IPS-20b (cell line): ENCODE results near the gene NMNAT3.

Source experiments
- H3K27ac ChIP-seq: one replicate; pipeline ENCODE4 v1.5.1; 2013; ENCODE audit warnings: low read length
- H3K27me3 ChIP-seq: 2 replicates; pipeline ENCODE4 v1.6.1; 2013; ENCODE audit warnings: mild to moderate bottlenecking, low read length, inconsistent platforms; ENCODE audit not compliant: insufficient read depth
- H3K36me3 ChIP-seq: 2 replicates; pipeline ENCODE4 v1.6.1; 2013; ENCODE audit warnings: low read depth, mild to moderate bottlenecking, inconsistent platforms, low read length, moderate library complexity; ENCODE audit not compliant: insufficient read depth
- H3K4me1 ChIP-seq: 2 replicates; pipeline ENCODE4 v1.6.1; 2013; ENCODE audit warnings: mild to moderate bottlenecking, control low read depth, inconsistent platforms, low read length, moderate library complexity; ENCODE audit not compliant: insufficient read depth
- H3K4me3 ChIP-seq: 2 replicates; pipeline ENCODE4 v1.5.1; 2013; ENCODE audit warnings: mild to moderate bottlenecking, low read length, inconsistent platforms
- H3K9ac ChIP-seq: 2 replicates; pipeline ENCODE4 v1.6.1; 2013; ENCODE audit warnings: low read depth, mild to moderate bottlenecking, inconsistent platforms, low read length, moderate library complexity
- H3K9me3 ChIP-seq: 2 replicates; pipeline ENCODE4 v1.6.1; 2013; ENCODE audit warnings: mild to moderate bottlenecking, low read depth, low read length, inconsistent platforms; ENCODE audit not compliant: insufficient read depth

The NMNAT3 gene

DNA sequence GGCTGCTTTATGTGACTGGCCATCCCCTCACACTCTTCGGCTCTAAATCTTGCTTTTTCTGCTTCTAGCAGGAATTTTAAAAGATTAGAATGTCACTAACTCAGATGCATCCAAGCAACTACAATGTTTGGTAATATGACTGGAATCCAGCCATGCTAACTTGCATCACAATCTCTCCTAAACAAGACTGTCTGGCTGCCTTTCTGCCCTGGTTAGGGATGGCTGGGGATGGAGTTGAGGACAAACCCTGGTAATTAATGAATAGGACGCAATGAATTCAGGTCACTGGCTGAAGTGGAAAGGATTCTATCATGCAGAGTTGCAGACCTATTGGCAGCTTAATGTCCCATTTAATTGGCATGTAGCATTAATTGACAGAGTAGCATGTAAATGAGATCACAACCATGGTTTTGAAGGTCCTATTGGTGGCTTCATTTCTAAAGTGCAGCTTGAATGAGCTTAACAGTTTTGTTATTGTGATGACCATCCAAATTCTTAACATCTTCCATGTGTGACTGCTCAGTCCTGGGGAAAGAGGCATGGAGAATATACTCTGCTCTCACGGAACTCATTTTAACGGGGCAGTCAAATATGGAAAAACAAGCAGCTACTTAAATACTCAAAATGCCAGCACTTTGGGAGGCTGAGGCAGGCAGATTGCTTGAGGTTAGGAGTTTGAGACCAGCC, 21.7 kb downstream of the NMNAT3 start:
- Histone ChIP-seq H3K27ac (no peak overlapping the region), H3K9ac (no peak overlapping the region), H3K4me3 (no peak overlapping the region), H3K27me3 (no peaks in the 10 kb centered on the region), H3K4me1 (peaks cover 10% of the 10 kb centered on the region), H3K36me3 (no peaks in the 10 kb centered on the region), H3K9me3 (no peaks in the 10 kb centered on the region)

DNA sequence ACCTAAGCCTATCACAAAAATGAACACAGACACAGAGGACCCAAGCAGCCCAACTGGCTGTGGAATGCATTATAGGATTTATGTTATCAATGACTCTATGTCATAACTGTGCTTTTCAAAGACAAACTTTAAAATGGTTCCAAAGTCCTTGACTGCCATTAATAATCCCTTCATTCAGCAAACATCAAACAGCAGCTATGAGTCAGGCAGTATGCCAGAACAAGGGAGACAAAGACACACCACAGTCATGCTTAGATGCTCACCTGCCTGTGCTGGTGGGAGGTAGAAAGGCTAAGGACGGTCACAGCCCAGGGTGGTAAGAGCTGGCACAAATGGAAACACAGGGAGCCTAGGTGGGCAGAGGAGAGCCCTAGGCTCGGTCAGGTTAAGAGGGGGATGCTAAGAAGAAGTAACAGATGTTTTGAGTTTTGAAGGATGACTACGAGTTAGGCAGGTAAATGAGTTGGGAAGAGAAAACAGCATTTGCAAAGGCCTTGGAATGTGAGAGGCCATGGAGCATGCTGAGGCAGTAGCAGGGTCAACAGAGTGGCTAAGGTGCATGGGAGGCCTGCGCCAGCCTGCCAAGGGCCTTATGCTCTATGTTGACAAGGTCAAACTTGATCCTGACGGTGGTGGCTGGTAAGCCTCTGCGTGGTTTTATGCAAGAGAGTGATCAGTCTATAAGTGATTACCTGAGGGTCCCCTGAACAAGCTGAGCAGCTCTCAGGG, 23.0 kb downstream of the NMNAT3 start:
- Histone ChIP-seq H3K27me3 (no peaks in the 10 kb centered on the region), H3K4me1 (peaks cover 10% of the 10 kb centered on the region), H3K4me3 (no peak overlapping the region), H3K27ac (no peak overlapping the region), H3K36me3 (no peaks in the 10 kb centered on the region), H3K9ac (no peak overlapping the region), H3K9me3 (no peaks in the 10 kb centered on the region)

DNA sequence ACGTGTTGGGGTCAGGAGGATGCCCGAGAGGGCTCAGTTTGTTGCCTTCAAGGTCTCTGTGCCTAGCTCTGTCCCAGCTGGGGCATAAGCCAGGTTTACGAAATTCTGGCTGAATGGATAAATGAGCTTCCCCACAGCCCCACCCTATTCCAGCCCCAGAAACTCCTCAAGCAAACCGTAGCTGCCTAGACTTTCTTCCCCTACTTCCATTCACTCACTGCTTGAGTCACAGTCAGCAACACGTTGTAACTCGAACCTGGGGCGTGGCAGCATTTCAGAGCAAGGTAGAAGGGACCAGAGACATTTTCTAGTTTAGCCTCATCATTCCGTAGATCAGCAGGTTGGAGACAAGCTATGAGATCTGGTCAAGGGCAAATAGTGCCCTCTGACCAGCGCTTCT, 24.2 kb downstream of the NMNAT3 start:
- Histone ChIP-seq H3K27me3 (no peaks in the 10 kb centered on the region), H3K4me1 (peaks cover 10% of the 10 kb centered on the region), H3K36me3 (no peaks in the 10 kb centered on the region), H3K27ac (no peak overlapping the region), H3K9ac (no peak overlapping the region), H3K4me3 (no peak overlapping the region), H3K9me3 (no peaks in the 10 kb centered on the region)

DNA sequence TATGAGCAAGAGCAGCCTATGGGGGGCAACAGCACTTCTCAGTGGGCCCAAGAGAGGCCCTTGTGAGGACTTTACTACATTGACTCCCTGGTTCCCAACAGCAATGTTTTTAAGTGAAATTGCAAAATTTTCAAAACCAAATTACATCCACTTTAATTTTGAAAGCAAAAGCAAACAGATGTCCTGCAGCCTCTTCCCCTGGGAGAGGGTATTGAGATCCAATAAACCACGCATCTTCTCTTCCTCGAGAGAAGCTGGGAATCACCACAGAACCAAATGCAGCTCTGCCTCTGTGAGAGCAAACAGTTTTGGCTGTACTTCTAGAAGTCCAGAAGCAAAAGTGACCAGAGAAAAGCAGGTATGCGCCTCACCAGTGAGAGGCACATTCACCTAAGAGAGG, 25.2 kb downstream of the NMNAT3 start:
- peaks cover 10% of the 10 kb centered on the region for H3K4me1 ChIP-seq
- H3K9me3 ChIP-seq: no peaks in the 10 kb centered on the region
- H3K27me3 ChIP-seq: no peaks in the 10 kb centered on the region
- no peaks in the 10 kb centered on the region for H3K36me3 ChIP-seq
- H3K27ac ChIP-seq: no peak overlapping the region
- H3K9ac ChIP-seq: no peak overlapping the region
- H3K4me3 ChIP-seq: no peak overlapping the region

DNA sequence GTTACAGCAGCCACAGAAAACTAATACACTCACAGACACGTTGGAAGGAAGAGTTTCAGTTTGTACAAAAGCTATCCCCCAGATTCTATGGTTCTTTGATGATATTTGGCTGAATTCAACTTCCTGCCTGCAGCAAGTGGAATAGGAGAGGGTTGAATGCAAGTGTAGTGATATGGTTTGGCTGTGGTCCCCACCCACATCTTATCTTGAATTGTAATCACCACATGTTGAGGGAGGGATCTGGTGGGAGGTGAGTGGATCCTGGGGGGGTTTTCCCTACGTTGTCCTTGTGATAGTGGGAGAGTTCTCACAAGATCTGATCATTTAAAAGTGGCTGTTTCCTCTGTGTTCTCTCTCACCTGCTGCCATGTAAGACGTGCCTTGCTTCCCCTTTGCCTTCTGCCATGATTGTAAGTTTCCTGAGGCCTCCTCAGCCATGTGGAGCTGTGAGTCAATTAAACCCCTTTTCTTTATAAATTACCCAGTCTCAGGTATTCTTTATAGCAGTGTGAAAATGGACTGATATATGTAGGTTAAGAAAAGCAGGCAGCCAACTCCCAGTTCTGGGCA, 29.8 kb downstream of the NMNAT3 start:
- Histone ChIP-seq H3K4me1 (no peaks in the 10 kb centered on the region), H3K9ac (no peak overlapping the region)

DNA sequence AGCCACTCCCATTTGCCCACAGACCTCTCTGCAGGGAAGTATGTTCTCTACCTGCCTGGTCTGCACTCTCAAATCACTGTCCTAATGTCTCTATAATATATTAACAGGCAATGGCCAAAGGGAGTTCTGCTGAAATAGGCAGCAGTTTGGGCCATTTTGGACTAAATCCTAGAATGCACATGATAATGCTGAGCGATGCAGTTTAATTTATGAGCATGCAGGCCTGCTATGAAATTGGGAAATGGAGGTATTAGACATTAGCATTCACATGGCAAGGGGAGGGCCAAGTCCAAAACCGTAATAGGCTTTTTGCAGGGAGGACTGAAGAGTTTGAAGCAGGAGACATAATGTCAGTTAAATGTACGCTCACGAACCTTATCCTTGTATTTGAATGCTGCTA, 31.3 kb downstream of the NMNAT3 start:
- H3K4me1 ChIP-seq: no peaks in the 10 kb centered on the region
- no peaks in the 10 kb centered on the region for H3K9me3 ChIP-seq
- H3K36me3 ChIP-seq: no peaks in the 10 kb centered on the region
- no peak overlapping the region for H3K27ac ChIP-seq
- no peaks in the 10 kb centered on the region for H3K27me3 ChIP-seq
- no peak overlapping the region for H3K9ac ChIP-seq
- no peak overlapping the region for H3K4me3 ChIP-seq

More for the DNA sequence above, 29.8 kb downstream of the NMNAT3 start:
- Histone ChIP-seq H3K27ac (no peak overlapping the region), H3K4me3 (no peak overlapping the region), H3K27me3 (no peaks in the 10 kb centered on the region), H3K36me3 (no peaks in the 10 kb centered on the region), H3K9me3 (no peaks in the 10 kb centered on the region)

DNA sequence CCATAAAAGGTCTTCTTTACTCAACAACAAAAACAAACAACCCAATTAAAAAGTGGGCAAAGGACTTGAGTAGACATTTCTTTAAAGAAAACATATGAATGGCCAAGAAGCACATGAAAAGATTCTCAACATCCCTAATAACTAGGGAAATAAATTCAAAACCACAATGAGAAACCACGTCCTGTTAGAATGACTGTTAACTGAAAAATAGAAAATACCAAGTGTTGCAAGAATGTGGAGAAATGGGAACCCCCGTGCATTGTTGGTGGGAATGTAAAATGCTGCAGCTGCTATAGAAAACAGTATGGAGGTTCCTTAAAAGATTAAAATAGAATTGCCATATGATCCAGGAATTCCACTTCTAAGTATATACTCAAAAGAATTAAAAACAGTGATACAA, 34.8 kb downstream of the NMNAT3 start:
- no peaks in the 10 kb centered on the region for H3K9me3 ChIP-seq
- no peaks in the 10 kb centered on the region for H3K36me3 ChIP-seq
- H3K9ac ChIP-seq: no peak overlapping the region
- H3K4me3 ChIP-seq: no peak overlapping the region
- H3K4me1 ChIP-seq: no peaks in the 10 kb centered on the region
- H3K27me3 ChIP-seq: no peaks in the 10 kb centered on the region
- H3K27ac ChIP-seq: no peak overlapping the region

DNA sequence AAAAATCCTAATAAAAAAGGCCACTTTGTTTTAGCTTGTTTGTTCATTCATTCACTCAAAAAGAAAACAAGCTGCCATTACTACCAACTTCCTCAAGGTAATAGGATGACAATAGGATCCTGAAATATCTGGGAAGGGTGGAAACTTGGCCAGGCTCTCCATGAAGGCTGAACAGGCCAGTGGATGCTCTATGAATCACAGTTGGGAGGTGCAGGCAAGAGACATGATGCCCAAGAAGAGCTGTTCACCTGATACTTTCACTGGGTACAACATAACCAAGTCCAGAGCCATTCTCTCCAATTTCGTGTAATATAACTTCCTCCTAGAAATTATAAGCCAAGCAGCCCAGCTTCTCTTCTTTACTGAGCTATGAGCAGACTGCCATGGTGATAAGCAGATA, 37.3 kb downstream of the NMNAT3 start:
- Histone ChIP-seq H3K9me3 (no peaks in the 10 kb centered on the region), H3K4me3 (no peak overlapping the region), H3K27me3 (no peaks in the 10 kb centered on the region), H3K27ac (no peak overlapping the region), H3K9ac (no peak overlapping the region), H3K4me1 (no peaks in the 10 kb centered on the region), H3K36me3 (no peaks in the 10 kb centered on the region)

DNA sequence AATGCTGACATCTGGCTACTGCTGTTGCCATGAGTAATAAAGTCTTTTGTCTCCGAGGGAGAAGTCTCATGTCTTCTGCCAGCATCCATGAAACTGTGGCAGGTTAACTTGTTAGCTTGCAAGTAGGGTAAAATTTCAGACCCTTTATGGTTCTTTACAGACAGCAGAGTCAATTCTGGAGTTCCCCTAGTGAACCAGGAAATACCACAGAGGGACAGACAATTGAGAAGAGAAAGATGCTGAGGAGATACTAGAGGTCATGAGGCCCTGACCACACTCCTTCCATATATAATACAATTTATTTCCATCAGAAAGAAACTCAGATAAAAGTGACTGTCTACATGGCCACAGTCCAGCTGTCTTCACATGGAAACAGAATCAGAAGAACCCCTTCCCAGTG, 38.1 kb downstream of the NMNAT3 start:
- Histone ChIP-seq H3K27me3 (no peaks in the 10 kb centered on the region), H3K36me3 (no peaks in the 10 kb centered on the region), H3K4me3 (no peak overlapping the region), H3K27ac (no peak overlapping the region), H3K9ac (no peak overlapping the region), H3K4me1 (no peaks in the 10 kb centered on the region), H3K9me3 (no peaks in the 10 kb centered on the region)

DNA sequence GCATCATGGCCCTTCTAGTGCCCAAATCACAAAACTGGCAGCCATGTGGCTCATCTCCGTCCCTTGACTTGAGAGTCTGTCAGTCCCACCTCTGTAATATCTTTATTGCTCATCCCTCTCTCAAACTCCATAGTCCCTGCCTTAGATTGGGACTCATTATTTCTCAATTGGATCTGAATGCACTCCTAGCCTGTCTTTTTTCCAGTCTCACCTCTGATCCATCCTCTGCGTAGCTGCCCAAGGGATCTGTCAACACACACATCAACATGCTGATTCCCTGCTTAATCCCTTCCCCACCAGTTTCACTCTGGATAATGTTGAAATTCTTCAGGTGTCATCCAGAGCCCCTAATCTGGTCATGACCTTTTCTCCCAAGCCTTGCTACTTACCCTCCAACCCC, 39.3 kb downstream of the NMNAT3 start:
- Histone ChIP-seq H3K4me1 (no peaks in the 10 kb centered on the region), H3K4me3 (no peak overlapping the region), H3K9me3 (no peaks in the 10 kb centered on the region), H3K9ac (no peak overlapping the region), H3K36me3 (no peaks in the 10 kb centered on the region), H3K27ac (no peak overlapping the region), H3K27me3 (no peaks in the 10 kb centered on the region)

DNA sequence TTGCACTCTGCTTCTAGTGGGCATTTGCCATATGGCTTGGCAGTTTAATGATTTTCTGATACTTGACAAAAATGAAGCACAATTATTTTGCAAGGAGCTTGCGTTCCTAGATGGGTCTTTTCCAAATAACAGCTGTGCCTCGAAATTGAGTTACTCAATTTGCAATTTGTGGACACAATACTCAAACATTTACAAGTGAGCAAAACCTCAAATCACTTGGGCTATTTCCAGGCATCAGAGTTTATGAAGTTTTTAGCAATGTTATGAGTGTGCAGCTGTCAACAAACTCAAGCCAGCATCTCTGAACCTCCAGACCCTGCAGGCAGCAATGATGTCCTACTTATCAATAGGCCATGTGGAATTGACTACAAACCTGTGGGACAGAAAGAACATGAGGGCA, 41.3 kb downstream of the NMNAT3 start:
- H3K27ac ChIP-seq: no peak overlapping the region
- no peaks in the 10 kb centered on the region for H3K4me1 ChIP-seq
- H3K9ac ChIP-seq: no peak overlapping the region
- no peaks in the 10 kb centered on the region for H3K27me3 ChIP-seq
- H3K36me3 ChIP-seq: no peaks in the 10 kb centered on the region
- H3K9me3 ChIP-seq: no peaks in the 10 kb centered on the region
- H3K4me3 ChIP-seq: no peak overlapping the region

DNA sequence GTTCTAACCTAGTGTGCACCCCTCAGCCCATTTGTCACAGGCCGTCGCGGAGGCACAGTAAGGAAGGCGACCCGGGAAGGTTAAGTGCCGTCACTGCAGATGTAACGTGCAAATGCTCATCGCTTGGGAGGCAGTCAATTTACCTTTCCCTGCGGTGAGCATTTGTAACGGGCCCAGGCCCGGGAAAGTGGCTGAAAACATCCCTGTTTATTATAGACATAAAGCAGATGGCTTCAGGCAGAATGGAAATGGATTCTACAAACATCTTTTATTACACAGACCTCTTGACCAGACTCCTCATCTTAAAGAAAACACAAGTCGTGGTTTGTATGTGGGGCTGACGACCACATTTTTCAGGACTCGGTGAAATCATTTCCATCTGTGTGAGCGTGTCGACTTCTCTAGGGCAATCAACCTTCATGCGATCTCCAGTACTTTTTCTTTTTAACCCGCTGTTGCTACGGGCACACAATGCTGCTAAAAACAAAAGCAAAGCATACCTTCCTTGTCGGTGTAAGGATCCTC, 43.6 kb downstream of the NMNAT3 start:
- Histone ChIP-seq H3K9ac (no peak overlapping the region), H3K27me3 (no peaks in the 10 kb centered on the region), H3K4me1 (no peaks in the 10 kb centered on the region), H3K36me3 (no peaks in the 10 kb centered on the region), H3K4me3 (no peak overlapping the region), H3K9me3 (no peaks in the 10 kb centered on the region), H3K27ac (no peak overlapping the region)
